HG03095 (cell line): ENCODE measurements around the gene POLG2.
"Not testable (repeated sequence)": the region's sequence is repeated elsewhere in the genome, so short reads cannot be mapped to it uniquely, and the experiment has no call there.

ENCODE experiments used
- ATAC-seq: cut with Tn5 transposase; IDR thresholded peaks from one replicate; pipeline ENCODE4 v1.9.1; 2021; ENCODE audit warnings: moderate library complexity; ENCODE audit not compliant: unreplicated experiment

Gene POLG2

DNA sequence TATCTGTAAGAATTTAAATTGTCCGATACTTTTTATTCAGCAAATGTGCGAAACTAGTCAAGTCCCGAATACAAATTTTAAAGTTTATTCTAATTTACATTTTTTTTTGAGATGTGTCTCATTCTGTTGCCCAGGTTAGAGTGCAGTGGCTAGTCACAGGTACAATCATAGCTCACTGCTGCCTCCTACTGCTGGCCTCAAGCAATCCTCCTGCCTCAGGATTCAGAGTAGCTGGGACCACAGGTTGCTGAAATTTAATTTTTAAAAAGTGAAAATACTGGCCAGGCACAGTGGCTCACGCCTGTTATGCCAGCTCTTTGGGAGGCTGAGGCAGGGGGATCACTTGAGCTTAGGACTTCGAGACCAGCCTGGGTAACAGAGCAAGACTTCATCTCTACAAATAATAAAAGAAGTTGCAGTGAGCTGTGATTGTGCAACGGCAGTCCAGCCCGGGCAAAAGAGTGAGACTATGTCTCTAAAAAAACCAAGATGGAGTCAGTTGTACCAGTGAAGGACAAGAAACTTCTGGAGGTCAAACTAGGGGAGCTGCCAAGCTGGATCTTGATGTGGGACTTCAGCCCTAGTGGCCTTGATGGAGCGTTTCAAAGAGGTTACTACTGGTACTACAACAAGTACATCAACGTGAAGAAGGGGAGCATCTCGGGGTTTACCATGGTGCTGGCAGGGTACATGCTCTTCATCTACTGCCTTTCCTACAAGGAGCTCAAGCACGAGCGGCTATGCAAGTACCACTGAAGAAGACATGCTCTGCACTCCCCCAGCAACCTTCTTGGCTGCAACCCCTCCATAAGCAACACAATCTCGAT lies 5.6 kb downstream of the POLG2 start:
- no peak for ATAC-seq

DNA sequence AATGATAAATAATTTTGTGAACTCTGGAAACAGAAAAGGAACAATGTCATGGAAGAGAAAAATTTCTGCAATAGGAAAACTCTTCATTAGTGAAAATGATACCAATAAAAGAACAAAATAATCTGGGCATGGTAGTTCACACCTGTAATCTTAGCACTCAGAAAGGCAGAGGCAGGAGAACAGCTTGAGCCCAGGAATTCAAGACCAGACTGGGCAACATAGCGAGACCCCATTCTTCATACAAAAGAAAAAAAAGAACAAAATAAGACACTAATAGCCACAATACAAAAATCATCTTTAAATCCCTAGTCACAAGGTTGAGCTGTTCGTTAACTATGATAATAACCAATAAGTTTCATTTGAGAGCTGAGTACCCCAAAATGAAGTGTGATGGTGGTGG lies 8.6 kb downstream of the POLG2 start:
- ATAC-seq = no peak

DNA sequence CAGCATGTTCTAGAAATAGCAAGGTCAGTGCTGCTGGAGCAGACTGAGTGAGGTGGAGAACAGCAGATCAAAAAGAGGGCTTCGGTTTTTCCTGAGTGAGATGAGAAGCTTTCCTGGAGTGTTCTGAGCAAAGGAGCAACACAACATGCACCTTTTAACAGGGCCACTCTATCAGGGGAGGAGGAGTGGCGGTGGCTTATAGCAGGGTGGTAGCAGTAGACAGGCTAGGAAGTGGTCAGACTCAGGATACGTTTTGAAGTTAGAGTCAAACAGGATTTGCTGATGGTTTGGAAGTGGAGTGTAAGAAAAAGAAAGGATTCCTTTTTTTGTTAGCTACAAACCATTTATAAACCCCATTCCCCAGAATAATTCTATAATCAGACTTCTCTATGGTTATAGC lies 12.5 kb downstream of the POLG2 start:
- no peak for ATAC-seq

GRCh38 chr17:64480951-64481350 lies 15.9 kb downstream of the POLG2 start:
- ATAC-seq = no peak

DNA sequence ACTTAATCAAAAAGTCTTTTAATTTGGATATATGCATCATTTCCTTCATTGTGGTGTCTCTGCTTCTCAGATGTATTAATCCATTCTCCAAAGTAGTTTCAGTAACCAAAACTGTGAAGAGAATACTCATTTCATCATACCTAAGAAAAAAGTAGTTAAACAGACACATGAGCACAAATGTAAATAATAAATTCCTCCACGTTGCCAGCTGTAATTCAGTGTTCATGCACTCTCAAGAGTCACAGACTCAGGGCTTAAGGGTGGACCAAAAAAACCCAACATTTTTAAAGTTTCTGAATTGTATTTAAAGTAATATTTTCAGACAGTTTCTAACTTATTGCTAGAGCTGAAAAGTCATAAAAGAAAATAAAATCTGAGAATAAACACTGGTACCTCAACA lies 19.0 kb downstream of the POLG2 start:
- no peak for ATAC-seq

DNA sequence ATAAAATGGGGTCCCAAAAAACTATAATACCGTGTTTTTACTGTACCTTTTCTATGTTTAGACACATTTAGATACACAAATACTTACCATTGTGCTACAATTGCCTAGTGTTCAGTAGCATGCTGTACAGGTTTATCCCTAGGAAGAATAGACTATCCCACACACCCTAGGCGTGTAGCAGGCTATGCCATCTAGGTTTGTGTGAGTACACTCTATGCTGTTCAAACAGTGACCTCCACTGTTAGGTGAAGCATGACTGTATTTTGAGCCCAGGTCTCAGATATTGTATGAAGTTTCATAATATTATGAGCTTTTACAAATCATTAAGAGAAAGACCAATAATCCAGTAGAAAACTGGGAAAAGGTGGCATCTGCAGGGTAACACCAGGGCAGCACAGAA lies 24.3 kb downstream of the POLG2 start:
- no peak for ATAC-seq

DNA sequence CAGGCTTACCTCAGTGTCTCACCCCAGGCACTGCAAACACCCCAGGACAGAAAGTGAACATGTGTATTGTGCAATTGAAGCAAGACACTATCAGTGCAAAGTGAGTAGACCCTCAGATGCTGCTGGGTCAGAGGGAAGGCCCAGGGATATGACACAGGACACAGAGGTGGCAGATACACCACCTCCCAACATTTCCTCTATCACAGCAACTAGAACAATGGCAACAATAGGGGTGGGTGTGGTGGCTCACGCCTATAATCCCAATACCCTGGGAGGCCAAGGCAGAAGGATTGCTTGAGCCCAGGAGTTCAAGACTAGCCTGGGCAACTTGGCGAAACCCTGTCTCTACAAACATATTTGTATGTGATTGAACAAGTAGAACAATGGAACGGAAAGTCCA lies 25.4 kb downstream of the POLG2 start:
- no peak for ATAC-seq

DNA sequence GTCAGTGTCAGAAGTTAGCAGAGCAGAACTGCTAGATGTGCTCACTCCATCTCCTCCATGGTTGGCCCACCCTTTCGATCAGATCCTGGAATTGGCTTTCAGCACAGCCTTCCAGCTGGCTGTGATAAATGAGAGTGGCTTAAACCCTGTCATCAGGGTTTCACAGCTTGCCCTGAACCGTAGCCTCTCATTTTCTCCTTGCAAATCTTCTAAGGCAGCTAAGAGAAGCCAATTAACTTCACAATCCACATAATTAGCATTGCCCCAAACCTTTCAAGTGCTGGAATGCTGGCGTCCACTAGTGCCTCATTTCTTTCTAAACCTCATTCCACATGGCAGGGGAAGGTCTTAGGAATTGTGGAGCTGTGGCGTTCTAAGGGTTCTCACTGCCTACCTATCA lies 26.2 kb downstream of the POLG2 start:
- no peak for ATAC-seq

- not testable (repeated sequence) for ATAC-seq
Observed at GRCh38 chr17:64466834-64467233, 30.0 kb downstream of the POLG2 start.

GRCh38 chr17:64466019-64466735 lies 30.7 kb downstream of the POLG2 start:
- no peak for ATAC-seq

DNA sequence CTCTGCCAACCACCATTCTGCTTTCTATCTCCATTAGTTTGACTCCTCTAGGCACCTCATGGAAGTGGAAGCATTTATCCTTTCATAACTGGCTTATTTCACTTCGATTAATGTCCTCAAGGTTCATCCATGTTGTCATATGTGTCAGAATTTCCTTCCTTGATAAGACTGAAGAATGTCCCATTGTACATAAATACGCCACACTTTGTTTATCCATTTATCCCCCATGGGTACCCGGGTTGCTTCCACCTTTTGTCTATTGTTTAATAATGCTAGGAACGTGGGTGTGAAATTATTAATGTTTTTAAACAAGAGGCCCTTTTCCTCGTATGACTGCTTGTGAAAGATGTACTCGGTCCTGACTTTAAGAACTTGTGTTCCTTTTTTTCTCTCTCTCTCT lies 35.1 kb downstream of the POLG2 start:
- no peak for ATAC-seq

- no peak for ATAC-seq
Observed at GRCh38 chr17:64460955-64461354, 35.9 kb downstream of the POLG2 start.

DNA sequence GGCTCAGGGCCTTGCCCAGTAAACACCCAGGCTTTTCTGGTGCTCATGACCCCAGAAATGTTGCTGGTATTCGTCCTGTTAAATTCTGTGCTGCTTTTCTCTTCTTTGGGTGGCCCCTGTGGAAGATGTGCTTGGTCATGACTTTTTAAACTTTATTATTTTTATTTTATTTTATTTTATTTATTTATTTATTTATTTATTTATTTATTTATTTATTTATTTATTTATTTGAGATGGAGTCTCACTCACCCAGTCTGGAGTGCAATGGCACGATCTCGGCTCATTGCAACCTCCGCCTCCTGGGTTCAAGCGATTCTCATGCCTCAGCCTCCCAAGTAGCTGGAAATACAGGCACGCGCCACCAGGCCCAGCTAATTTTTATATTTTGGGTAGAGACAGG lies 37.0 kb downstream of the POLG2 start:
- not testable (repeated sequence) for ATAC-seq

- ATAC-seq = no peak
Observed at GRCh38 chr17:64459284-64459747, 37.5 kb downstream of the POLG2 start.

GRCh38 chr17:64458756-64459155 lies 38.1 kb downstream of the POLG2 start:
- no peak for ATAC-seq

- ATAC-seq = no peak
Observed at GRCh38 chr17:64457156-64457555, 39.7 kb downstream of the POLG2 start.

DNA sequence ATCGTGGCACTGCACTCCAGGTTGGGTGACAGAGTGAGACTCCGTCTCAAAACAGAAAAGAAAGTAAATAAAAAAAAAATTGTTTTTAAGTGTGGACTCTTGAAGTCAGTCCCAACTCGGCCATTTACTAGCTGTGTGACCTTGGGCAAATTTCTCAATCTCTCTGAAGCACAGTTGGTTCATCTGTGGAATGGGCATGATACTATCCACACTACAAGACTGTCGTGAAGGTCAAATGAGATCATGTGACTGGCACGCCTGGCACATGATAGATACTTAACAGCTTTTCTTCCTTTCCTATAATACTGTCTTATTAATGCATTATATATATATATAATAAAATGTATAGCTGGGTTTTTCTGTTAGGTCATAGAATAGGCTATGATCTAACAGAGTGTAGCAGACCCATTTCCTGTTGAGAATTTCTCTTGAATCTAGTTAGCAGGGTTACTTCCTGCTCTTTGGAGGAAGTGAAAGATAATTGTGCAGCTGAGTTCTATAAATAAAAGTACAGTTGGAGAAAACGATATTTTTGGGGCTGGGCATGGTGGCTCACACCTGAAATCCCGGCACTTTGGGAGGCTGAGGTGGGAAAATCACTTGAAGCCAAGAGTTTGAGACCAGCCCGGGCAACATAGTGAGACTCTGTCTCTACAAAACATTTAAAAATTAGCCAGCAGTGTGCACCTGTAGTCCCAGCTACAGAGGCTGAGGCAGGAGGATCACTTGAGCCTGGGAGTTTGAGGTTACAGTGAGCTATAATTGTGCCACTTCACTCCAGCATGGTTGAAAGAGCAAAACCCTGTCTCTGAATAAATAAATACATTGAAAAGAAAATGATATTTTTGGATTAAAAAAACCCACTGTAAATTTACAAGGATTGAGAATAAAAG lies 40.6 kb downstream of the POLG2 start:
- ATAC-seq = no peak

DNA sequence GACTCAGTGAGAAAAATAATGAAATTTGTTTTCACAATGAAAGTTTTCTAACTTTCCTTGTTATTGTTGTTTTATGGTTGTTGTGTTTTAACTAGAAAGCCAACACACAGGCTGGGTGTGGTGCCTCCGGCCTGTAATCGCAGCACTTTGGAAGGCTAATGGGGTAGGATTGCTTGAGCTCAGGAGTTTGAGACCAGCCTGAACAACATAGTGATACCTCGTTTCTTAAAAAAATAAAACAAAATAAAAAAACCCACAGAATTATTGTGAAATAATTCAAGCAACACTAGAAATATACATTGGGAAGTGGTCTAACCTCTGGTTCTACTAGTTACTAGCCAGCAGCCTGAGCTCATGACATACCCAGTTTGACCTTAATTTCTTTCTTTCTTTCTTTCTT lies 47.3 kb downstream of the POLG2 start:
- ATAC-seq = no peak

GRCh38 chr17:64448665-64449512 lies 48.0 kb downstream of the POLG2 start, which contains the start of gene MILR1:
MILR1 (plus strand) TSS chr17:64449115; CDS start chr17:64449169, 54 bp downstream.
- ATAC-seq = no peak

- no peak for ATAC-seq
Observed at GRCh38 chr17:64447526-64447925, 49.3 kb downstream of the POLG2 start.
